ENCODE data around the gene ADGRG3. TPM values are rescaled to one million over a fixed set of nuclear protein-coding genes. Genes with fewer than 3 reads are reported as not detected.

Gene ADGRG3
- total and polyA plus RNA-seq, 9 of the 15 experiments (the other 6 are each of a cell fraction or from before 2014, with no cell fraction given) = 0.09 to 0.52 (median 0.14) TPM; not detected in 3

- peak overlapping the region; percentile 89 for H3K9ac ChIP-seq (ENCODE audit: insufficient read depth in 1 of 2, low read depth in 2 of 2, low read length in 2 of 2)
- FAIRE-seq (peak; percentile 88), ATAC-seq (peak; percentile 26), DNase-seq (ENCODE audit: extremely low read depth in 1 of 4, low spot score in 3 of 4) (peak; percentile 53 to 75 (median 54))
- no TSS peak for BruUV-seq (replicated peaks)
- H3K4me1 ChIP-seq (replicated peaks in 1 of 2; ENCODE audit: control insufficient read depth in 2 of 2, insufficient read depth in 2 of 2, low read length in 2 of 2) = peaks cover 10 to 44% of the 10 kb centered on the region in 2 experiments; a peak in 3 of 5 replicates
- no peaks in the 10 kb centered on the region for H3K9me1 ChIP-seq (ENCODE audit: control insufficient read depth, insufficient read depth, low read length)
- no peaks in the 10 kb centered on the region for H4K20me1 ChIP-seq (replicated peaks; ENCODE audit: control insufficient read depth, insufficient read depth, low read length)
- peaks cover 17% of the 10 kb centered on the region; the same call in 1 of the 3 replicates for H3K36me3 ChIP-seq (ENCODE audit: control insufficient read depth, insufficient read depth, low read length)
- ChIA-PET POLR2A (interaction anchor here (0.6 to 3.3 kb wide), 17 partner anchors 9 to 189 kb away, joined by 3 to 12 read pairs (median 3); partner anchors contain the start of gene DRC7), CTCF (ENCODE audit: low intra/inter-chr PET ratio) (interaction anchor here (0.7 to 3.6 kb wide), 3 partner anchors 76 to 436 kb away, joined by 3 to 19 read pairs (median 9); no protein-coding TSS in a partner anchor)
- WGBS (ENCODE audit: insufficient coverage, low coverage, missing lambda C conversion rate) = 12% methylated on average over 23 of the region's 23 CpGs
- intact Hi-C loops (cut with micrococcal nuclease) = loop anchor here (5.0 to 10.0 kb wide), 3 partner anchors 44 to 268 kb away; partner anchors contain the start of genes DRC7, USB1 and ZNF319
- H3K27ac ChIP-seq (ENCODE audit: extremely low read depth, low read depth, low read length) = peak overlapping the region; percentile 77
- in situ Hi-C loops (cut with MboI) = no loop called here
- peak overlapping the region; percentile 88 for H3K4me2 ChIP-seq (ENCODE audit: insufficient read depth, low read length)
- peak overlapping the region; percentile 84 for H2AFZ ChIP-seq (ENCODE audit: low read depth, low read length)
- H3K79me2 ChIP-seq (ENCODE audit: control insufficient read depth, insufficient read depth, low read length) = peaks cover 17% of the 10 kb centered on the region
- no peaks in the 10 kb centered on the region for H3K27me3 ChIP-seq (ENCODE audit: control insufficient read depth in 2 of 2, insufficient read depth in 2 of 2, low read length in 2 of 2)
- peak overlapping the region; percentile 67 for H3K4me3 ChIP-seq
- 0 out of 2 replicates have a peak, but pooled peaks cover 3% of the 10 kb centered on the region for H3K9me3 ChIP-seq (replicated peaks; ENCODE audit: control insufficient read depth, insufficient read depth, low read depth, low read length)
- no peak for TF ChIP-seq CC2D1A (IDR thresholded peaks at IDR 0.05)
- 0 out of 2 replicates have a peak, but pooled peaks have one; percentile 14 for TF ChIP-seq HDAC2 (IDR thresholded peaks at IDR 0.05)
- no peak for TF ChIP-seq AFF1 (IDR thresholded peaks at IDR 0.05; ENCODE audit: low read depth in 1 of 2, partially characterized antibody in 2 of 2)
- no peak for TF ChIP-seq BRD9 (IDR thresholded peaks at IDR 0.05; ENCODE audit: low read depth, partially characterized antibody)
- TF ChIP-seq RUNX1 (IDR thresholded peaks at IDR 0.05; ENCODE audit: low read depth) = no peak
- no peak for TF ChIP-seq RBM25 (IDR thresholded peaks at IDR 0.05; ENCODE audit: low read depth, low read length, severe bottlenecking)
- TF ChIP-seq ZNF395 (CRISPR knock-in tag; IDR thresholded peaks at IDR 0.05) = no peak
- no peak for TF ChIP-seq ZNF717 (CRISPR knock-in tag; IDR thresholded peaks at IDR 0.05)
- TF ChIP-seq, protein P1, sequence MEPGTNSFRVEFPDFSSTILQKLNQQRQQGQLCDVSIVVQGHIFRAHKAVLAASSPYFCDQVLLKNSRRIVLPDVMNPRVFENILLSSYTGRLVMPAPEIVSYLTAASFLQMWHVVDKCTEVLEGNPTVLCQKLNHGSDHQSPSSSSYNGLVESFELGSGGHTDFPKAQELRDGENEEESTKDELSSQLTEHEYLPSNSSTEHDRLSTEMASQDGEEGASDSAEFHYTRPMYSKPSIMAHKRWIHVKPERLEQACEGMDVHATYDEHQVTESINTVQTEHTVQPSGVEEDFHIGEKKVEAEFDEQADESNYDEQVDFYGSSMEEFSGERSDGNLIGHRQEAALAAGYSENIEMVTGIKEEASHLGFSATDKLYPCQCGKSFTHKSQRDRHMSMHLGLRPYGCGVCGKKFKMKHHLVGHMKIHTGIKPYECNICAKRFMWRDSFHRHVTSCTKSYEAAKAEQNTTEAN (CRISPR knock-in tag; IDR thresholded peaks at IDR 0.05) = no peak
- TF ChIP-seq ZNF785 (CRISPR knock-in tag; IDR thresholded peaks at IDR 0.05) = no peak
- TF ChIP-seq SMARCE1 (IDR thresholded peaks at IDR 0.05) = no peak
- TF ChIP-seq, protein P2, sequence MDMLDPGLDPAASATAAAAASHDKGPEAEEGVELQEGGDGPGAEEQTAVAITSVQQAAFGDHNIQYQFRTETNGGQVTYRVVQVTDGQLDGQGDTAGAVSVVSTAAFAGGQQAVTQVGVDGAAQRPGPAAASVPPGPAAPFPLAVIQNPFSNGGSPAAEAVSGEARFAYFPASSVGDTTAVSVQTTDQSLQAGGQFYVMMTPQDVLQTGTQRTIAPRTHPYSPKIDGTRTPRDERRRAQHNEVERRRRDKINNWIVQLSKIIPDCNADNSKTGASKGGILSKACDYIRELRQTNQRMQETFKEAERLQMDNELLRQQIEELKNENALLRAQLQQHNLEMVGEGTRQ (CRISPR knock-in tag; IDR thresholded peaks at IDR 0.05) = peak; percentile 61
- TF ChIP-seq HDAC1 (IDR thresholded peaks at IDR 0.05) = peak in 1 of 2 experiments; percentile 48; a peak in 1 of 4 replicates
Measured at GRCh38 chr16:57736419-57737351, 68.6 kb downstream of the ADGRG3 start.
